PC-3 (cell line): Measurements from ENCODE around the gene PPARG. TPM values are rescaled to one million over a fixed set of nuclear protein-coding genes. Genes with fewer than 3 reads are reported as not detected.

ENCODE experiments used
- ATAC-seq: fragments of 200-7000 bp; cut with Tn5 transposase; 2 replicates; pipeline ENCODE4 v1.9.1; 2020; ENCODE audit warnings: mild to moderate bottlenecking, moderate library complexity
- BruUV-seq: library from RNA; stranded (reverse); fragments of 400-500 nt; replicated peaks from 2 replicates; lab custom pipeline; 2021; lab: Mats Ljungman, UMichigan
- CTCF ChIA-PET: fragments of 300-600 bp; sonication (Branson Sonifier 250); formaldehyde crosslinking; loops from one replicate; lab custom pipeline; 2022; ENCODE audit warnings: antibody characterized with exemption; lab: Charles Lee
- POLR2A ChIA-PET: fragments of 300-600 bp; sonication (Branson Sonifier 250); formaldehyde crosslinking; loops from one replicate; lab custom pipeline; 2022; ENCODE audit warnings: antibody characterized with exemption; ENCODE audit not compliant: unreplicated experiment; lab: Charles Lee
- DNase-seq: peaks from one replicate; pipeline ENCODE4 v3.0.0-alpha.2; 2015
- H2AFZ ChIP-seq: fragments of 300-600 bp; sonication (generic); 2 replicates; pipeline ENCODE4 v1.6.0; 2016; ENCODE audit warnings: antibody characterized with exemption, low read length
- H3F3A ChIP-seq: fragments of 300-600 bp; sonication (generic); one replicate; pipeline ENCODE4 v1.6.0; 2017; ENCODE audit warnings: antibody characterized with exemption, low read length, control low read depth, mild to moderate bottlenecking; ENCODE audit not compliant: unreplicated experiment
- H3K27ac ChIP-seq: fragments of 300-600 bp; sonication (generic); 2 replicates; pipeline ENCODE4 v1.5.1; 2016; ENCODE audit warnings: mild to moderate bottlenecking, low read length
- H3K27me3 ChIP-seq: fragments of 300-600 bp; sonication (generic); 2 replicates; pipeline ENCODE4 v1.6.1; 2016; ENCODE audit warnings: low read length, mixed read lengths
- H3K36me3 ChIP-seq: fragments of 300-600 bp; sonication (generic); 2 replicates; pipeline ENCODE4 v1.6.1; 2016; ENCODE audit warnings: low read depth, mixed run types, low read length, mixed read lengths
- H3K4me1 ChIP-seq: fragments of 300-600 bp; sonication (generic); 2 replicates; pipeline ENCODE4 v1.5.1; 2016; ENCODE audit warnings: low read length; ENCODE audit not compliant: insufficient read depth
- H3K4me2 ChIP-seq: fragments of 300-600 bp; sonication (generic); 2 replicates; pipeline ENCODE4 v1.6.0; 2016; ENCODE audit warnings: low read length
- H3K4me3 ChIP-seq: fragments of 300-600 bp; sonication (generic); 2 replicates; pipeline ENCODE4 v1.5.1; 2016; ENCODE audit warnings: mild to moderate bottlenecking, low read length, mixed read lengths
- H3K79me2 ChIP-seq: fragments of 300-600 bp; sonication (generic); 2 replicates; pipeline ENCODE4 v1.6.1; 2017; ENCODE audit warnings: low read length, mixed read lengths
- H3K9ac ChIP-seq: fragments of 300-600 bp; sonication (generic); 2 replicates; pipeline ENCODE4 v1.6.0; 2016; ENCODE audit warnings: mild to moderate bottlenecking, low read length
- H3K9me2 ChIP-seq: fragments of 300-600 bp; sonication (generic); replicated peaks from 2 replicates; pipeline ENCODE4 v1.6.1; 2016; ENCODE audit warnings: mixed run types, low read length, mixed read lengths
- H3K9me3 ChIP-seq: fragments of 300-600 bp; sonication (generic); 2 replicates; pipeline ENCODE4 v1.6.1; 2016; ENCODE audit warnings: low read length, mixed read lengths
- H4K20me1 ChIP-seq: fragments of 300-600 bp; sonication (generic); 2 replicates; pipeline ENCODE4 v1.6.1; 2016; ENCODE audit warnings: low read length, mixed read lengths
- CTCF ChIP-seq: fragments of 300-600 bp; sonication (generic); conservative IDR thresholded peaks from 2 replicates; pipeline ENCODE4 v1.5.1; 2017; ENCODE audit warnings: antibody characterized with exemption, low read depth, mild to moderate bottlenecking, low read length
- EZH2 ChIP-seq: fragments of 300-600 bp; sonication (generic); IDR thresholded peaks from one replicate; pipeline ENCODE4 v1.6.1; 2017; ENCODE audit warnings: antibody characterized with exemption, mild to moderate bottlenecking, low read length; ENCODE audit not compliant: unreplicated experiment
- EZH2phosphoT487 ChIP-seq: fragments of 300-600 bp; sonication (generic); IDR thresholded peaks from 2 replicates; pipeline ENCODE4 v1.6.1; 2018; ENCODE audit warnings: mild to moderate bottlenecking, antibody characterized with exemption, low read length, borderline replicate concordance
- intact Hi-C: fragments of 100-400 bp; cut with micrococcal nuclease; formaldehyde crosslinking; loops from 2 replicates; pipeline ENCODE4 v1.9.0; 2023
- total RNA-seq: library from RNA; depleted of rRNA; stranded (reverse); fragments of >200 nt; gene quantifications from 2 replicates; pipeline ENCODE4 v1.2.3, GENCODE V29; 2014

Gene PPARG
- total RNA-seq, 1 experiment from 2014 or later, result 250 TPM

- H3K4me3 ChIP-seq, result no peak overlapping the region
- H3K9ac ChIP-seq, result no peak overlapping the region
- DNase-seq (no peak), ATAC-seq (peak; percentile 23)
- BruUV-seq, result no TSS peak
- no peaks in the 10 kb centered on the region for H3K9me3 ChIP-seq
- H3K27ac ChIP-seq, result peak overlapping the region; percentile 91
- peaks cover 51% of the 10 kb centered on the region for H3K4me1 ChIP-seq
- no peaks in the 10 kb centered on the region for H3K9me2 ChIP-seq
- H2AFZ ChIP-seq, result no peak overlapping the region
- ChIA-PET POLR2A (no interaction called here), CTCF (no interaction called here)
- no peak overlapping the region for H3K4me2 ChIP-seq
- intact Hi-C loops, result loop anchor here (5.0 kb wide), 1 partner anchor 39 kb away; no protein-coding TSS in a partner anchor
- peaks cover 40% of the 10 kb centered on the region for H3K79me2 ChIP-seq
- no peaks in the 10 kb centered on the region for H3K27me3 ChIP-seq
- H4K20me1 ChIP-seq, result no peaks in the 10 kb centered on the region
- peaks cover 5% of the 10 kb centered on the region for H3F3A ChIP-seq
- peaks cover 79% of the 10 kb centered on the region for H3K36me3 ChIP-seq
- TF ChIP-seq EZH2phosphoT487, result no peak
- no peak for TF ChIP-seq CTCF
- TF ChIP-seq EZH2, result no peak
Observed at GRCh38 chr3:12421132-12421531, 132.3 kb downstream of the PPARG start.

GRCh38 chr3:12423131-12423530 lies 134.3 kb downstream of the PPARG start:
- TF ChIP-seq EZH2phosphoT487 (no peak), CTCF (no peak), EZH2 (no peak)
- Histone ChIP-seq H3K27ac (peak overlapping the region; percentile 91), H3K4me1 (peaks cover 51% of the 10 kb centered on the region), H2AFZ (no peak overlapping the region), H3K36me3 (peaks cover 83% of the 10 kb centered on the region), H3F3A (peaks cover 5% of the 10 kb centered on the region), H3K9me2 (no peaks in the 10 kb centered on the region), H4K20me1 (no peaks in the 10 kb centered on the region), H3K4me3 (no peak overlapping the region), H3K4me2 (peak overlapping the region; percentile 19), H3K9ac (peak overlapping the region; percentile 64), H3K27me3 (no peaks in the 10 kb centered on the region), H3K79me2 (peaks cover 38% of the 10 kb centered on the region), H3K9me3 (no peaks in the 10 kb centered on the region)
- DNase-seq, result peak; percentile 68
- POLR2A ChIA-PET, result no interaction called here
- no TSS peak for BruUV-seq
- intact Hi-C loops, result loop anchor here (5.0 kb wide), 1 partner anchor 41 kb away; no protein-coding TSS in a partner anchor
- CTCF ChIA-PET, result interaction anchor here (0.6 kb wide), 1 partner anchor 56 kb away, joined by 4 read pairs; no protein-coding TSS in a partner anchor
- ATAC-seq, result peak; percentile 50

- no TSS peak for BruUV-seq
- Histone ChIP-seq H3K79me2 (peaks cover 35% of the 10 kb centered on the region), H3F3A (peaks cover 5% of the 10 kb centered on the region), H3K9ac (peak overlapping the region; percentile 64), H3K9me3 (no peaks in the 10 kb centered on the region), H4K20me1 (no peaks in the 10 kb centered on the region), H3K27ac (peak overlapping the region; percentile 91), H3K4me1 (peaks cover 51% of the 10 kb centered on the region), H3K4me3 (no peak overlapping the region), H3K27me3 (no peaks in the 10 kb centered on the region), H3K36me3 (peaks cover 85% of the 10 kb centered on the region), H2AFZ (no peak overlapping the region), H3K4me2 (peak overlapping the region; percentile 19), H3K9me2 (no peaks in the 10 kb centered on the region)
- POLR2A ChIA-PET, result no interaction called here
- CTCF ChIA-PET, result no interaction called here
- TF ChIP-seq EZH2 (no peak), EZH2phosphoT487 (no peak), CTCF (no peak)
- ATAC-seq (peak; percentile 62), DNase-seq (peak; percentile 68)
- intact Hi-C loops, result loop anchor here (2.0 to 5.0 kb wide), 2 partner anchors 21 to 42 kb away; no protein-coding TSS in a partner anchor
Observed at GRCh38 chr3:12423918-12424630, 135.2 kb downstream of the PPARG start.
